Hematopoietic multipotent progenitor cell treated with erythropoietin and hydrocortisone succinate and interleukin-3 and kit ligand, for 17 days (in vitro differentiated cells): ENCODE data around the gene MAPK4.
"Not testable (repeated sequence)": the region's sequence is repeated elsewhere in the genome, so short reads cannot be mapped to it uniquely, and the experiment has no call there.

Source experiments
- DNase-seq: peaks from one replicate; pipeline ENCODE4 v3.0.0-alpha.2; 2015; ENCODE audit warnings: low spot score

Gene MAPK4

DNA sequence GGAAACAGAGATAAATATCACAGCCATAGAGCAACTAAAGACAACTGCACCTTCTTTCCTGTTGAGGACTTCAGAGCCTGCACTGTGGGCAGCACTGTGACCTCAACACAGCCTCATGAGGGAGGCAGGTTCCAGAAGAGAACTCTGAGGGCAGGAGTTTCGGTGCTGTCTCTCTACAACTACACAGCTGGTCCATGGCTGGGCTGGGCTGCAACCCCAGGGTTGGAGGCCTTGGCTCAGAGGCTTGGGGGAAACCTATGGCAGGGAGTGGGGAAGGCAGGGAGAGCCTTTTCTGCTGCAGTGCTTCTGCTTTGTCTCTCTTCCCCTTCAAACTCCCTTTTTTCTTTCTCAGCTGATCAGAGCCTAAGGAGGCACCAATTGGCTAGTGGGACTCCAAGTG is 193.4 kb downstream of the MAPK4 start:
- no peak for DNase-seq

DNA sequence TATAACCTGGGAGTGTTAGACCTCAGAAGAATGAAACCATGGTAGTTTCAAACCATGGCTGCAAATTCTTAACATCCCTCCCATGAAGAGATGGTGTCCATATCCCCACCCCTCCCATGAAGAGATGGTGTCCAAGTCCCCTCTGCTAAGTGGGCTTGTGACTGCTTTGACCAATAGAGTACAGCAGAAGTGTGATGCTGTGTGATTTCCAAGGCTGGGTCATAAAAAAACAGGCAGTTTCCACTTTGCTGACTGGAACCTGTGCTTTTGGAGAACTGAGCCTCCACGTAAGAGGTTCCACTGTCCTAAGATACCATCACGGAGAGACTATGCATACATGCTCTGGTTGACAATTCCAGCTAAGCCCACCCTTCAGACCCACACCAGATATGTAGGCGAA is 194.4 kb downstream of the MAPK4 start:
- no peak for DNase-seq

DNA sequence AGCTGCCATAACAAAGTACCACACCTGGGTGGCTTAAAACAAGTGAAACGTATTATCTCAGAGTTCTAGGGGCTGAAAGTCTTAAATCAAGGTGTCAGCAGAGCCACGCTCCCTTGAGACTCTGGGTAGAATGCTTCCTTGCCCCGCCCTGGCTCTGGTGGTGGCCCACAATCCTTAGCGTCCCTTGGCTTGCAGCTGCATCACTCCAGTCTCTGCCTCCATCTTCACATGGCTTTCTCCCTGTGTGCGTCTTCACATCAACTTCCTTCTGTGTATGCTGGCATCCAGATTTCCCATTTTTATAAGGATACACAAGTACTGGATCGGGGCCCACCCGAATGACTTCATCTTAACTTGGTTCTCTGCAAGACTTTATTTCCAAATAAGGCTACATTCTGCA is 197.5 kb downstream of the MAPK4 start:
- DNase-seq, result no peak

- DNase-seq, result no peak
Observed at GRCh38 chr18:50769463-50769862, 209.6 kb downstream of the MAPK4 start.

GRCh38 chr18:50775207-50775606 is 215.3 kb downstream of the MAPK4 start:
- DNase-seq, result no peak

DNA sequence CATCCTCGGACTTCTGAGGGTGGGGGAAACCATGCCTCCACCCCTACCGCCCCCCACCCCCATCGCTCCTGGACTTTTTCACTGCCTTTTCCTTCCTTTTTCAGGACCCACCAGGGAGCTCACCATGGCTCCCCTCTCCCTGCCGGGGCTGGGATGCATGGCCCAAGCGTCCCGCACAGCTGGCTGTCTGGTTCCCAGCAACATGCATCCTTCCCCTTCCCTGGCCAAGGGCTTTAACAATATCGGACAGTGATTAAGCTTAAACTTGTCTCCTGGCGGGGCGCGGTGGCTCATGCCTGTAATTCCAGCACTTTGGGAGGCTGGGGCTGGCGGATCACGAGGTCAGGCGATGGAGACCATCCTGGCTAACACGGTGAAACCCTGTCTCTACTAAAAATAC is 215.8 kb downstream of the MAPK4 start:
- DNase-seq, result no peak

- DNase-seq, result no peak
Observed at GRCh38 chr18:50776383-50776782, 216.5 kb downstream of the MAPK4 start.

DNA sequence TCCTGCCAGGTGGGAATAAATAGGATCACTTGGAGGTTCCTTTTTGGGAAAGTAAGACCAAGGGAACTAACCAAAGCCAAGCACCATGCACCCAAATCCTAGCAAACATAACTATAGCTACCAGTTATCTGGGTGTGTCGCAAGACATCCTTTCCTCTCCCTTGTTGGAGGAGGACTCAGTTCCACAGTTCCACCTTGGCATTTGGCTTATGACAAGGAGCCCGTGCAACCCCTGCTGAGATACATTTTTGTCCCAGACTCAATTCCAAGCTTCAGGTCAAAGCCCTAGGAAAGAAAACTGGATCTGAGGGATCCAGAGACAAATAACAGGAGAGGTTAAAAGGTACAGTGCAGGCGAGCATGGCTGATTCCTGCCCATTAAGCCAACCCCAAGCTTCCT is 219.1 kb downstream of the MAPK4 start:
- not testable (repeated sequence) for DNase-seq
